Upper lobe of right lung (tissue), 1 donor: Measurements from ENCODE around the gene PPP2R5E. TPM values are rescaled to one million over a fixed set of nuclear protein-coding genes. Genes with fewer than 3 reads are reported as not detected.

Experiments
- ATAC-seq: fragments of 200-7000 bp; cut with Tn5 transposase; one replicate; pipeline ENCODE4 v1.9.1; 2020; ENCODE audit warnings: mild to moderate bottlenecking, moderate library complexity
- DNase-seq: peaks from one replicate; pipeline ENCODE4 v3.0.0-alpha.2; 2020
- H3K27ac ChIP-seq: fragments of 200-600 bp; one replicate; pipeline ENCODE4 v1.8.0; 2022
- H3K27me3 ChIP-seq: fragments of 200-600 bp; one replicate; pipeline ENCODE4 v1.8.0; 2022; ENCODE audit warnings: mild to moderate bottlenecking
- H3K36me3 ChIP-seq: fragments of 200-600 bp; one replicate; pipeline ENCODE4 v1.8.0; 2022
- H3K4me1 ChIP-seq: fragments of 200-600 bp; one replicate; pipeline ENCODE4 v1.8.0; 2022
- H3K4me3 ChIP-seq: fragments of 200-600 bp; one replicate; pipeline ENCODE4 v1.8.0; 2022; ENCODE audit warnings: mild to moderate bottlenecking
- H3K9me3 ChIP-seq: fragments of 200-600 bp; one replicate; pipeline ENCODE4 v1.8.0; 2022
- CTCF ChIP-seq: fragments of 200-600 bp; IDR thresholded peaks from one replicate; pipeline ENCODE4 v1.8.0; 2022; ENCODE audit warnings: antibody characterized with exemption
- intact Hi-C: fragments of 100-400 bp; cut with DNase I; formaldehyde crosslinking; loops from one replicate; pipeline ENCODE4 v1.11.0; 2022
- total RNA-seq: library from RNA; stranded (reverse); fragmentation: NEBNext Ultra II Directional; extraction: Animal tissue kit (Norgen Biotek cat#: 25700); gene quantifications from one replicate; pipeline ENCODE4 v1.2.1, GENCODE V29; 2021
- donor health status: DM: no; HTN: yes; CAD: no; lungs with severe emphysema.

Gene PPP2R5E
- total RNA-seq, 1 donor from 2014 or later, result 46.0 TPM

GRCh38 chr14:63322897-63323573, 220.1 kb downstream of the PPP2R5E start:
- Histone ChIP-seq H3K9me3 (no peaks in the 10 kb centered on the region), H3K27ac (no peak overlapping the region), H3K27me3 (no peaks in the 10 kb centered on the region), H3K4me1 (no peaks in the 10 kb centered on the region), H3K4me3 (no peak overlapping the region), H3K36me3 (no peaks in the 10 kb centered on the region)
- no peak for DNase-seq
- no peak for TF ChIP-seq CTCF
- ATAC-seq, result no peak
- intact Hi-C loops, result no loop called here

GRCh38 chr14:63322472-63322871, 220.7 kb downstream of the PPP2R5E start:
- ATAC-seq, result no peak
- intact Hi-C loops, result no loop called here
- no peak for DNase-seq
- Histone ChIP-seq H3K9me3 (no peaks in the 10 kb centered on the region), H3K27ac (no peak overlapping the region), H3K36me3 (no peaks in the 10 kb centered on the region), H3K27me3 (no peaks in the 10 kb centered on the region), H3K4me3 (no peak overlapping the region), H3K4me1 (no peaks in the 10 kb centered on the region)
- no peak for TF ChIP-seq CTCF

Other genes with a start within 250 kb of the PPP2R5E start
- not detected for gene GPHB5, start 224.4 kb downstream of the PPP2R5E start, total RNA-seq
- gene WDR89, start 98.5 kb upstream of the PPP2R5E start, total RNA-seq, result 12.4 TPM
- 22.3 TPM for gene SGPP1, start 184.7 kb upstream of the PPP2R5E start, total RNA-seq